ENCODE data around the gene PRKAG2.
"Not testable (repeated sequence)": the region's sequence is repeated elsewhere in the genome, so short reads cannot be mapped to it uniquely, and the experiment has no call there.

The PRKAG2 gene

GRCh38 chr7:151759591-151760042 is 117.3 kb downstream of the PRKAG2 start:
- DNase-seq: peak; percentile 71

GRCh38 chr7:151758622-151759540 is 118.0 kb downstream of the PRKAG2 start:
- no peak for DNase-seq

- DNase-seq: no peak
These were observed 119.6 kb downstream of the PRKAG2 start for GRCh38 chr7:151757274-151757673.

- DNase-seq: no peak
These were observed 120.0 kb downstream of the PRKAG2 start for GRCh38 chr7:151756866-151757265.

GRCh38 chr7:151756076-151756731 is 120.7 kb downstream of the PRKAG2 start:
- peak; percentile 58 for DNase-seq

- DNase-seq: no peak
These were observed 121.6 kb downstream of the PRKAG2 start for GRCh38 chr7:151755131-151755801.

GRCh38 chr7:151754688-151755130 is 122.2 kb downstream of the PRKAG2 start:
- no peak for DNase-seq

- peak; percentile 14 for DNase-seq
These were observed 122.7 kb downstream of the PRKAG2 start for GRCh38 chr7:151754142-151754590.

- no peak for DNase-seq
These were observed 123.9 kb downstream of the PRKAG2 start for GRCh38 chr7:151752816-151753595.

GRCh38 chr7:151752037-151752436 is 124.9 kb downstream of the PRKAG2 start:
- no peak for DNase-seq

- no peak for DNase-seq
These were observed 128.2 kb downstream of the PRKAG2 start for GRCh38 chr7:151748733-151749132.

GRCh38 chr7:151748021-151748420 is 128.9 kb downstream of the PRKAG2 start:
- not testable (repeated sequence) for DNase-seq

GRCh38 chr7:151745706-151746105 is 131.2 kb downstream of the PRKAG2 start:
- no peak for DNase-seq

GRCh38 chr7:151744656-151745638 is 132.0 kb downstream of the PRKAG2 start:
- no peak for DNase-seq

GRCh38 chr7:151744051-151744580 is 132.8 kb downstream of the PRKAG2 start:
- DNase-seq: no peak

GRCh38 chr7:151743481-151743983 is 133.4 kb downstream of the PRKAG2 start:
- DNase-seq: no peak

- DNase-seq: no peak
These were observed 134.0 kb downstream of the PRKAG2 start for GRCh38 chr7:151742713-151743480.

- DNase-seq: no peak
These were observed 135.3 kb downstream of the PRKAG2 start for GRCh38 chr7:151741585-151741984.

- DNase-seq: no peak
These were observed 136.6 kb downstream of the PRKAG2 start for GRCh38 chr7:151740081-151740851.
